Ramos (cell line): ENCODE results near the gene PGRMC2.

Experiments used
- in situ Hi-C: fragments of 300-500 bp; cut with MboI; formaldehyde crosslinking; loops from one replicate; pipeline ENCODE4 v1.14.3; 2022; ENCODE audit warnings: low sequenced_read_pairs; ENCODE audit not compliant: unreplicated experiment

Gene PGRMC2

GRCh38 chr4:128301979-128302378, 14.4 kb upstream of the PGRMC2 start:
- in situ Hi-C loops = no loop called here

- in situ Hi-C loops = loop anchor here (25.0 kb wide), 1 partner anchor 512 kb away; the partner anchor contains the start of gene JADE1
Observed at GRCh38 chr4:128299848-128300247, 12.2 kb upstream of the PGRMC2 start.

DNA sequence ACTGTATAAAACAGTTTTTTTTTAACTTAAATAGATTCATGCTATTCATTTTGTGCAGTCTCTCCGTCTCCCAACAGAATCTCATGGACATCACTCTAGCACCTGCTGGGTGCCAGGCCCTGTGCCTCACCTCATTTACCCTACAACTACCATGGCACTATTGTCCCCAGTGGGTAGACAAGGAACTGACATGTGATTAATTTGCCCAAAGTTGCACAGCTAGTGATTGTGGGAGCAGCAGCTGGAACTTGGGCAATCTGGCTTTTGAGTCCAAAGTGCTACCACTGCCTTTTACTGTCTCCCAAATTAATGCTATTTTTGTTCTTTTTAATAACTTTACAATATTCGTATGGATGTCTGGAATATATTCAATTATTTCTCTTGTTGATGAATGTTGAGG, 11.2 kb upstream of the PGRMC2 start:
- in situ Hi-C loops = loop anchor here (25.0 kb wide), 1 partner anchor 513 kb away; the partner anchor contains the start of gene JADE1

GRCh38 chr4:128298146-128298758, 10.6 kb upstream of the PGRMC2 start:
- in situ Hi-C loops = loop anchor here (25.0 kb wide), 1 partner anchor 514 kb away; the partner anchor contains the start of gene JADE1

- in situ Hi-C loops = loop anchor here (25.0 kb wide), 1 partner anchor 517 kb away; the partner anchor contains the start of gene JADE1
Observed at GRCh38 chr4:128295255-128295654, 7.6 kb upstream of the PGRMC2 start.

DNA sequence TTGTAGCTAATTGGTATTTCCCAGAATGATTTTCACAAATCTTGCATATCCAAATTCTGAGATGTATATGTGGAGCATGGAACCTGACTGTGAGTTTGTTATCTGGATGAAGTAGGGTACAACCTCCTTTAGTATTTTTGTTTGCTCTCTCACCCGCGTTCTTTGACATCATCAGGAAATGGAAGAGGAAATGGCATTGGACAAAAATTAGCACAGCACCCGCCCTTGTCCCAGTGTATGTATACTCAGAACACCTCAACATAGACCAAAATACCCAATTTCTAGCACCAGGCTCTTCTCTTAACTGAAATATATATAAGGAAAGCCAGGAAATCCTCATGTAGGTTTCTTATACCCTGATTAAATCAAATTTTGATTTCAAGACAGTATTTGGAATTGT, 6.9 kb upstream of the PGRMC2 start:
- in situ Hi-C loops = loop anchor here (25.0 kb wide), 1 partner anchor 518 kb away; the partner anchor contains the start of gene JADE1

DNA sequence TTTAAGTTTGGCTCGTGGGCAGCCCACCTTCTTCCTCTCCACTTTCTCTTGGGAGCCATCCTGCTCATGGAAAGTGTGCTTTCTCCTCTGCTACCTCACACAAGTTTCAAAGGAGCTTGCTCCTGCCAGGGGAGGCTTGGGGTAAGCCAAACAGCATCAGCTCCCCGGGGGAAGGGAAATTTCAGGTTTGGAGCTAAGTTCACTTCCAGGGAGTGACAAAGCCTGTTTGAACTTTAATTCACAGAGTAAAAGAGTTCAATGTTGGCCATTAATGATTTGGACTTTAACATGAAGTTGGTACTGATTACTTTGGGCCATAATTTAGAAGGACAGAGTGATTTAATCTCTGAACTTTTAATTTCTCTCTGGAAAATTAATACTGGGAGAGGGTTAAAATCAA, 4.7 kb upstream of the PGRMC2 start:
- in situ Hi-C loops = loop anchor here (25.0 kb wide), 1 partner anchor 520 kb away; the partner anchor contains the start of gene JADE1

DNA sequence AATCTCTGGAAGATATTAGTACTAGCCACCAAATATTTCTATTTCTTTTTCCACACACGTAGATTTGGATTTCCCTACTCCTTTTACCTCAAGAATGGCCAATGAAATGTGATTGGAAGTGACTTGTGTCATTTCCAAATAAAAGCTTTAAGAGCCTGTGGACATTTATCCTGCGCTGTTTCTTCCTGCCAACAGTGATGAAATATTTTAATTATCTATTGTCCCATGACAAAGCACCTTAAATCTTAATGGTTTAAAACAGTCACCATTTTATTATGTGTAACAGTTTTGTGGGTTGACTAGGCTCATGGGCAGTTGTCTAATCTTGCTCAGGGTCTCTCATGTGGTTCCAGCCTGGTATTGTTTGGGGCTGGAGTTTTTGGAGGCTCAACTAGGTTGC, 3.5 kb upstream of the PGRMC2 start:
- in situ Hi-C loops = loop anchor here (25.0 kb wide), 1 partner anchor 521 kb away; the partner anchor contains the start of gene JADE1

DNA sequence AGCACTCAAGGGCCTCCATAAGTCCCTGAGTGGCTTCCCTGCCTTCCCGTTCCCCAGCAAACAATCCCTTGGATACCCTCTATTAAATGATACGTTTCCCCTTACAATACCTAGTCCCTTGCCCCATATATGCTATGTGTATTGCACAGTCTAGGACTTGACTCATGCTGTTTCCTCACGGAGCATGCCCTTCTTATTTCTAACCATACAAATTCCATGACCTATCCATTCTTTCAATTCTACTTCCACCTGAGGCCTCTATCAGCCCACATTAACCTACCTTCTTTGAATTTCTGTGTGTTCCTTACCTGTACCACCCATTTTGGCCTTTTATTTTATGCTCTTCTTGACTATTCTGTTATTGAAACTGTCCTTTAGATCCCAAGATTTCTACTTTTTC, 2.9 kb upstream of the PGRMC2 start:
- in situ Hi-C loops = loop anchor here (25.0 kb wide), 1 partner anchor 522 kb away; the partner anchor contains the start of gene JADE1

- in situ Hi-C loops = loop anchor here (25.0 kb wide), 1 partner anchor 523 kb away; the partner anchor contains the start of gene JADE1
Observed at GRCh38 chr4:128289523-128290158, 2.0 kb upstream of the PGRMC2 start.

- in situ Hi-C loops = loop anchor here (25.0 kb wide), 1 partner anchor 524 kb away; the partner anchor contains the start of gene JADE1
Observed at GRCh38 chr4:128288689-128289106, 1.1 kb upstream of the PGRMC2 start.

DNA sequence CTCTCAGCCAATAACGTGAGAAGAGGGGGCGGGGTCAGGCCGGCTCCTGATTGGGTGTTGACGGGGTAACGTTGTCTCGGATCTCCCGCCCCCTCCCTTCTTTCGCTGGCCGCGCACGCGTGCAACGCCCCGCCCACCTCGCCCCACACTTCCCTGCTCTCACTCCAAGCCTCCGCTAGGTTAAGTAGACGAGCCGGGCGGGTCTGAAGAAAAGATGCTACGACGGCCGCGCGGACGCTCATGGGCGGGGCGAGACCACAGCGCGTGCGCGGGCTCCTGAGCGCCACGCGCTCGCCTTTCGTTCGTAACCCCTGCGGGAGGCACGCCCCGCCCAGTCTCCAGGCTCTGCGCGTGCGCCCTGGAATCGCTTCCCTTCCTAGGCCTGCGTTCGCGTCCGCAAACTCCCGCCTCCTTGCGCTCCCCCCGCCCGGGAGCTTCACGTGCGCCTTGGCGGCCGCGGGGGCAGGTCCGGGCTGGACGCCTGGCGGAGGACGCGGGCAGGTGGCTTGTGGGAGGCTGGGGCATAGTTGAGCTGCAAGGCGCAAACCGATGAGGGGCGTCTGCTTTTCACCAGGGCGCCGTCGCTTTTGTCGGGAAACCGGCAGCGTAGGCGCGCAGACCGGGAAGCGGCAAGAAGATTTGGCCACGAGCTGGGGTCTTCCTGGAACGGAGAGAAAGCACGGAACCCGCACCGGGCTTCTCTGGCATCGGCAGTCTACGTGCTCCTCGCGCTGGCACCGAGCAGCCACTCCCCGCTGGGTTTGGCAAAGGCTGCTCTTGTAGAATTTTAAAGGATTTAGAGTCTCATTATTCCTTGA, 467 bp upstream of the PGRMC2 start:
- in situ Hi-C loops = loop anchor here (25.0 kb wide), 1 partner anchor 524 kb away; the partner anchor contains the start of gene JADE1

- in situ Hi-C loops = loop anchor here (25.0 kb wide), 1 partner anchor 526 kb away; the partner anchor contains the start of gene JADE1
Observed at GRCh38 chr4:128286474-128287058, 1.0 kb downstream of the PGRMC2 start.

DNA sequence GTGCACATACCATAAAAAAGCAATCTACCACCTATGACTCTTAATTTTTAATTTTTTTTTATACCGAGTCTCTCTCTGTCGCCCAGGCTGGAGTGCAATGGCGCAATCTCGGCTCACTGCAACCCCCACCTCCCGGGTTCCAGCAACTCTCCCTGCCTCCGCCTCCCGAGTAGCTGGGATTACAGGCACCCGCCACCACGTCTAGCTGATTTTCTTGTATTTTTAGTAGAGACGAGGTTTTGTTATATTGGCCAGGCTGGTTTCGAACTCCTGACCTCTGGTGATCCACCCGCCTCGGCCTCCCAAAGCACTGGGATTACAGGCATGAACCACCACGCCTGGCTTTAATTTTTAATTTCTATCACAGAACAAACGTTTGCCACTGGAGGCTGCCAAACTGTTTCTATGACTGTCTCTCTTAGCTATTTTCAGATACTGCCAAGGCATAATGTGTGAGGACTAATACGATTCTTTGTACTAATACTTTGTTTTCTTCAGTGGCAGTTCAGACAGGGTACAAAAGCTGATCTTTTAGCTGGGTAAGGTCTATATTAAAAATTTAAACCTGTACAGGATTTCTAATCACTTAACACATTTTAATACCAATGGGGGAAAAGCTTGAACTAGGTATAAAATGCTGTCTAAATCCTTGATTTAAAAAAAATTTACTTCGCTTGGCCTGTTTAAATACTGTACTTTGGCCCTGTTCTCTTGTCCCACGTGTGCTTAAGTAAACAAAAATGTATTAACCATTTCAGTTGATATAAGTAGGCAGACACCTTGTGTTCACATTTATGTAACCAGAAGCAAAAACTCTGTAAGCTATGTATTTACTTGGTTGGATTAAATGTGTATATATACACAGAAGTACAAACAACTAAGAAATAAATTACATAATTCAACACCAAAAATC, 2.3 kb downstream of the PGRMC2 start:
- in situ Hi-C loops = loop anchor here (25.0 kb wide), 1 partner anchor 527 kb away; the partner anchor contains the start of gene JADE1

GRCh38 chr4:128284317-128284716, 3.3 kb downstream of the PGRMC2 start:
- in situ Hi-C loops = loop anchor here (25.0 kb wide), 1 partner anchor 528 kb away; the partner anchor contains the start of gene JADE1

- in situ Hi-C loops = loop anchor here (25.0 kb wide), 1 partner anchor 529 kb away; the partner anchor contains the start of gene JADE1
Observed at GRCh38 chr4:128283071-128283470, 4.5 kb downstream of the PGRMC2 start.

DNA sequence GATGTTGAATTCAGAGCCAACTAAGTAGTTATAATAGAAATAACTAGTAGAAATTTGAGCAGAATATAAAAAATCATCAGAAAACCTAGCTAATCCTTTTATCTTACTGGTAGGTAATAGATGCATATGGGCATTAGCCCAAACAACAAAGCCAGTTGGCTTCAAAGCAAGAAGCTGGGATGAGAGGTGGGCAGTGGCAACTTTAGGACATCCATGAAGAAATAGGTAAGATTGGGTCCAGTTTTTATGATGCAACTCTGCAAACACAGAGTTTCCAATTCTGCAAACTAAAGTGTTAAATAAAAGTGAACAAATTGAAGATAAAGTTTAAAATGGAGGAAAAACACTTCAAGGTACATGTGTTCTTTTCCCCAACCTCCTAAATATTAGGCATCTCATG, 5.1 kb downstream of the PGRMC2 start:
- in situ Hi-C loops = loop anchor here (25.0 kb wide), 1 partner anchor 530 kb away; the partner anchor contains the start of gene JADE1

DNA sequence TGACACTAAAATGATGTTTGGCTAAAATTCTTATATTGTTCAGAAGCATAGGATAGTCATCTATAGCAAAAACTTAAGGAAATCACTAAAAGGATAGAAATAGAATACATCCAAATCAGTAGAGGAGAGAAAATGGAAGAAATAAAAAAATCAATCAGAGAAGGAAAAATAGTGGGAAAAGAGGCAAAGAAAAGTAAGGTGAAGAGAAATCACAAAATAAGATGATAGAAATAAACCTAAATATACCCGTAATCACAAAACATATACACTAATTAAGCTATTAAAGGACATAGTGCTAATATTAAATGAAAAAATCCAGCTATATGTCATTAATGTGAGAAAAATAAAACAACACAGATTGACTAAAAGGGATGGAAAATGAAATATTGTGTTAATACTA, 6.3 kb downstream of the PGRMC2 start:
- in situ Hi-C loops = loop anchor here (25.0 kb wide), 1 partner anchor 531 kb away; the partner anchor contains the start of gene JADE1
